Osteocyte (in vitro differentiated cells): Measurements from ENCODE around the gene MPEG1. TPM values are rescaled to one million over a fixed set of nuclear protein-coding genes. Genes with fewer than 3 reads are reported as not detected.

Experiments
- DNase-seq: peaks from one replicate; pipeline ENCODE4 v3.0.0; 2021; ENCODE audit warnings: mixed read lengths; ENCODE audit not compliant: unreplicated experiment; ENCODE audit errors: extremely low spot score
- H3K27ac Mint-ChIP-seq: one replicate; pipeline ENCODE4 v1.8.0; 2021; ENCODE audit warnings: mild to moderate bottlenecking, mixed read lengths; ENCODE audit not compliant: unreplicated experiment
- H3K27me3 Mint-ChIP-seq: one replicate; pipeline ENCODE4 v1.8.0; 2021; ENCODE audit warnings: mixed read lengths; ENCODE audit not compliant: unreplicated experiment
- H3K36me3 Mint-ChIP-seq: one replicate; pipeline ENCODE4 v1.8.0; 2021; ENCODE audit warnings: mixed read lengths; ENCODE audit not compliant: unreplicated experiment
- H3K4me1 Mint-ChIP-seq: one replicate; pipeline ENCODE4 v1.8.0; 2021; ENCODE audit warnings: mixed read lengths; ENCODE audit not compliant: unreplicated experiment
- H3K4me3 Mint-ChIP-seq: one replicate; pipeline ENCODE4 v1.8.0; 2021; ENCODE audit warnings: mild to moderate bottlenecking, moderate library complexity, mixed read lengths; ENCODE audit not compliant: unreplicated experiment
- H3K9me3 Mint-ChIP-seq: one replicate; pipeline ENCODE4 v1.8.0; 2021; ENCODE audit warnings: mixed read lengths; ENCODE audit not compliant: unreplicated experiment
- total RNA-seq: library from RNA; stranded (reverse); gene quantifications from 2 replicates; pipeline ENCODE4 v1.2.1, GENCODE V29; 2021
- TF ChIP-seq, protein P1 (sequence below): fragments of 200-600 bp; sonication (generic); IDR thresholded peaks from 2 replicates; pipeline ENCODE4 v1.5.0; 2021; ENCODE audit warnings: antibody characterized with exemption, mild to moderate bottlenecking, moderate library complexity

The MPEG1 gene
- total RNA-seq, 1 donor from 2014 or later, result not detected

DNA sequence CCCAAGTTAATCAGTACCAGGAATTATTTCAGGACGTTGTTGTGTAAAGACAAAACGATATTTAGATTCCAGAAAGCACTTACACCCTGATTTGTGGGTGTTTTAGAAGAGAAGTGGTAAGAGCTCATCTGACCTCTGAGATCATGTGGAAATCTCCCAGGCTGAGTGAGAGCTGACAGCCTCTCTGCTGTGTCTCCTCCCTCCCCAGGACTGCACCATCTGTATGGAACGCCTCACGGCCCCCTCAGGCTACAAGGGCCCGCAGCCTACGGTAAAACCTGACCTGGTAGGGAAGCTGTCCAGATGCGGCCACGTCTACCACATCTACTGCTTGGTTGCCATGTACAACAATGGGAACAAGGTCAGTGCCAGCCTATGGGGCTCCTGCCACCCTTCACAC lies 20.8 kb downstream of the MPEG1 start:
- TF ChIP-seq, protein P1, sequence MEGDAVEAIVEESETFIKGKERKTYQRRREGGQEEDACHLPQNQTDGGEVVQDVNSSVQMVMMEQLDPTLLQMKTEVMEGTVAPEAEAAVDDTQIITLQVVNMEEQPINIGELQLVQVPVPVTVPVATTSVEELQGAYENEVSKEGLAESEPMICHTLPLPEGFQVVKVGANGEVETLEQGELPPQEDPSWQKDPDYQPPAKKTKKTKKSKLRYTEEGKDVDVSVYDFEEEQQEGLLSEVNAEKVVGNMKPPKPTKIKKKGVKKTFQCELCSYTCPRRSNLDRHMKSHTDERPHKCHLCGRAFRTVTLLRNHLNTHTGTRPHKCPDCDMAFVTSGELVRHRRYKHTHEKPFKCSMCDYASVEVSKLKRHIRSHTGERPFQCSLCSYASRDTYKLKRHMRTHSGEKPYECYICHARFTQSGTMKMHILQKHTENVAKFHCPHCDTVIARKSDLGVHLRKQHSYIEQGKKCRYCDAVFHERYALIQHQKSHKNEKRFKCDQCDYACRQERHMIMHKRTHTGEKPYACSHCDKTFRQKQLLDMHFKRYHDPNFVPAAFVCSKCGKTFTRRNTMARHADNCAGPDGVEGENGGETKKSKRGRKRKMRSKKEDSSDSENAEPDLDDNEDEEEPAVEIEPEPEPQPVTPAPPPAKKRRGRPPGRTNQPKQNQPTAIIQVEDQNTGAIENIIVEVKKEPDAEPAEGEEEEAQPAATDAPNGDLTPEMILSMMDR, result no peak
- no peaks in the 10 kb centered on the region for H3K36me3 Mint-ChIP-seq
- no peaks in the 10 kb centered on the region for H3K4me1 Mint-ChIP-seq

DNA sequence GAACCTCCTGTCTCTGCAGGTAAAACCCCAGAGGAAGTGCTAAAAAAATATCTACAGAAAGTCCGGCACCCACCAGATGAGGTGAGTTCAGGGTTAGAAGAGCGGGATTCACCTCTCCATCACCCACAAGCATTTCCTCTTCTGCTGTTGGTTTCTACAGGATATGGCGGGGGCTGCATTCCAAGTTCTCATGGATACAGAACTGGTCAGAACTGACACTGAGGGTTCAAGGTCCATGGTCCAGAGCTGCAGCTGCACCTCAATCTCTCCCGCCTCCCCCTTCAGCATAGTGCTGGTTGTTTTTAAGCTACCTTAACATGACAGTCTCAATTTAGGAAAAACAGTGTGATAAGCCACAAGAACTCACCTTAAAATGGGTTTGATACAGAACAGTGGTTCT lies 21.6 kb downstream of the MPEG1 start:
- Mint-ChIP-seq H3K4me1 (no peaks in the 10 kb centered on the region), H3K27ac (no peak overlapping the region), H3K36me3 (no peaks in the 10 kb centered on the region), H3K27me3 (peaks cover 6% of the 10 kb centered on the region), H3K9me3 (no peaks in the 10 kb centered on the region), H3K4me3 (no peak overlapping the region)
- TF ChIP-seq, protein P1, result no peak
- DNase-seq, result no peak

More for the DNA sequence above, 20.8 kb downstream of the MPEG1 start:
- H3K27me3 Mint-ChIP-seq, result peaks cover 6% of the 10 kb centered on the region
- no peak overlapping the region for H3K27ac Mint-ChIP-seq
- no peak overlapping the region for H3K4me3 Mint-ChIP-seq
- DNase-seq, result no peak
- no peaks in the 10 kb centered on the region for H3K9me3 Mint-ChIP-seq

DNA sequence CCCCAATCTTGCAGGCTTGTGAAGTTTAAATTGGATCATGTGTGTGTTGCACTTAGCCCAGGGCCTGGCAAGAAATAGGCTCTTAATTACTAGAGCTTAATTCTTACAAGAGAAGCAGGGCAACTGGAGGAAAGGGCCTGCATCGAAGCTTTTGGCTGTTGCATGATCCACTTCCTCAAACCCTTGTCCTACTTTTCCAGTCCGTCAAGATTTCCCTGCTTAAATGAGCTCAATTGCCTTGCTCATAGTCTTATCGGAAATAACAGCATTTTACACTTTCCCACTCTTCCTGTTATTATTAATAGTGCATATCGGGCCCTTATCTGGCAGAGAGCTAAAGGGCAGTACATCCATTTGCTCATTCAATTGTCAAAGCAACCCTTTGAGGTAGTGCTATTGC lies 22.7 kb downstream of the MPEG1 start:
- no peaks in the 10 kb centered on the region for H3K9me3 Mint-ChIP-seq
- no peaks in the 10 kb centered on the region for H3K36me3 Mint-ChIP-seq
- no peak overlapping the region for H3K27ac Mint-ChIP-seq
- no peak overlapping the region for H3K4me3 Mint-ChIP-seq
- no peaks in the 10 kb centered on the region for H3K4me1 Mint-ChIP-seq
- DNase-seq, result no peak
- peaks cover 6% of the 10 kb centered on the region for H3K27me3 Mint-ChIP-seq
- TF ChIP-seq, protein P1, result no peak

DNA sequence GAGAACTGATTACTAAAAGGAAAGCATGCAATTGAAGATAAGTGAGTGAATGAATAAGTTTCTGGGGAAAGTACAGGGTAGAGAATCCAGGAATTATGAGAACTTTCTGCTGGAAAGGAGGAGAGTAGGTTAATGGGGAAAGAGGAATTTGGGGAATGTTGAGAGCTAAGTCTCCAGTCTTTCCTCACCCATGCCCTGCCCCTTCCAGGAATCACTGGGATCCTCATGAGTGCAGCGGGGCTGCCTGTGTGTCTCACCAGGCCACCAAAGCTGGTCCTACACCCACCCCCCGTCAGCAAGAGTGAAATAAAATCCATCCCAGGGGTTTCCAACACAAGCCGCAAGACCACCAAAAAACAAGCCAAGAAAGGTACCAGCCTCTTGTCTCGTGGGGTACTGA lies 23.8 kb downstream of the MPEG1 start:
- no peaks in the 10 kb centered on the region for H3K4me1 Mint-ChIP-seq
- H3K9me3 Mint-ChIP-seq, result no peaks in the 10 kb centered on the region
- DNase-seq, result no peak
- H3K27me3 Mint-ChIP-seq, result peaks cover 6% of the 10 kb centered on the region
- no peak overlapping the region for H3K27ac Mint-ChIP-seq
- no peak overlapping the region for H3K4me3 Mint-ChIP-seq
- TF ChIP-seq, protein P1, result no peak
- H3K36me3 Mint-ChIP-seq, result no peaks in the 10 kb centered on the region

DNA sequence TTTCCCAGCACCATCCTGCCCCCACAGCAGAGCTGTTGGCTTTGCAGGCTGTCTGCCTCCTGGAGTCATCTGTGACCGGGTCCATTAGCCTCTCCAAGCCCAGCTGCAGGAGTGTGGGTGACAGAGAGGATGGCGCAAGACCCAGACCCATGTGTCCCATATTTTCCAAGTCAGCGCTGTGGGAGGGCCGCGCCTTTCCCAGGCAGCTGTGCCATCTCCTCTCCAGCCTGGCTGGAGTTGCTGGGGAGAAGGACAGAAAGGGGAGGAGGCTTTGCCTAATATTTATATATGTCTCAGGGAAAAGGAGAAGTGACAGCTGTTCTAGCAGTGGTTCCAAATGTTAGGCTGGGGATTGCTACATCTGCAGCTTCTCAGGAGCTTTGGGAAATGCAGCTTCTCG lies 25.1 kb downstream of the MPEG1 start:
- H3K4me3 Mint-ChIP-seq, result no peak overlapping the region
- no peaks in the 10 kb centered on the region for H3K36me3 Mint-ChIP-seq
- TF ChIP-seq, protein P1, result no peak
- no peak for DNase-seq
- no peaks in the 10 kb centered on the region for H3K4me1 Mint-ChIP-seq
- H3K27ac Mint-ChIP-seq, result no peak overlapping the region
- no peaks in the 10 kb centered on the region for H3K9me3 Mint-ChIP-seq
- no peaks in the 10 kb centered on the region for H3K27me3 Mint-ChIP-seq
